AG10803 (cell line): Measurements from ENCODE around the gene SMPD2.

Source experiments
- DNase-seq: peaks from one replicate; pipeline ENCODE4 v3.0.0; 2010; ENCODE audit warnings: low read depth
- H3K4me3 ChIP-seq: 2 replicates; pipeline ENCODE4 v1.5.1; 2011; ENCODE audit warnings: mild to moderate bottlenecking, low read length, control low read depth
- TF ChIP-seq, protein P1 (sequence below): conservative IDR thresholded peaks from 2 replicates; pipeline ENCODE4 v1.5.1; 2011; ENCODE audit warnings: mild to moderate bottlenecking, low read length, control low read depth, inconsistent platforms

Gene SMPD2

DNA sequence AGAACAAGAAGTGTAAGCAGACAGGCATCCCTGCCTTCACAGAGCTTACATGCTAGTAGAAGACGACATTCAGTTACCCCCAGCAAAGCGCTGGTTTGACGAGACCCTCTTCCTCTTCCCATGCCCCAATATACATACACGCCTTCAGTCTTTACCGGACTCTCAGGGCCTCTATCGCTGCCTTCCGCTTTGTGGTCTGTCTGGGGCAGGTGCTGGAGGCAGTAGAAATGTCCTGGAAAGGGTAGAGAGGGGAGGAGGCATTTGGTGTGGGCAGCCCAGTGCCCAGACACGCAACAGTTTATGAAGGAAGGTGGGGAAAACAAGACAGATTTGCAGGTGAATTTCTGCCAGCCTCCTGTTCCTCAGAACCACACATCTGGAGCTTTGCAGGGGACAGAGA lies 6.0 kb downstream of the SMPD2 start:
- H3K4me3 ChIP-seq, result no peak overlapping the region
- TF ChIP-seq, protein P1, sequence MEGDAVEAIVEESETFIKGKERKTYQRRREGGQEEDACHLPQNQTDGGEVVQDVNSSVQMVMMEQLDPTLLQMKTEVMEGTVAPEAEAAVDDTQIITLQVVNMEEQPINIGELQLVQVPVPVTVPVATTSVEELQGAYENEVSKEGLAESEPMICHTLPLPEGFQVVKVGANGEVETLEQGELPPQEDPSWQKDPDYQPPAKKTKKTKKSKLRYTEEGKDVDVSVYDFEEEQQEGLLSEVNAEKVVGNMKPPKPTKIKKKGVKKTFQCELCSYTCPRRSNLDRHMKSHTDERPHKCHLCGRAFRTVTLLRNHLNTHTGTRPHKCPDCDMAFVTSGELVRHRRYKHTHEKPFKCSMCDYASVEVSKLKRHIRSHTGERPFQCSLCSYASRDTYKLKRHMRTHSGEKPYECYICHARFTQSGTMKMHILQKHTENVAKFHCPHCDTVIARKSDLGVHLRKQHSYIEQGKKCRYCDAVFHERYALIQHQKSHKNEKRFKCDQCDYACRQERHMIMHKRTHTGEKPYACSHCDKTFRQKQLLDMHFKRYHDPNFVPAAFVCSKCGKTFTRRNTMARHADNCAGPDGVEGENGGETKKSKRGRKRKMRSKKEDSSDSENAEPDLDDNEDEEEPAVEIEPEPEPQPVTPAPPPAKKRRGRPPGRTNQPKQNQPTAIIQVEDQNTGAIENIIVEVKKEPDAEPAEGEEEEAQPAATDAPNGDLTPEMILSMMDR, result no peak
- DNase-seq, result no peak

DNA sequence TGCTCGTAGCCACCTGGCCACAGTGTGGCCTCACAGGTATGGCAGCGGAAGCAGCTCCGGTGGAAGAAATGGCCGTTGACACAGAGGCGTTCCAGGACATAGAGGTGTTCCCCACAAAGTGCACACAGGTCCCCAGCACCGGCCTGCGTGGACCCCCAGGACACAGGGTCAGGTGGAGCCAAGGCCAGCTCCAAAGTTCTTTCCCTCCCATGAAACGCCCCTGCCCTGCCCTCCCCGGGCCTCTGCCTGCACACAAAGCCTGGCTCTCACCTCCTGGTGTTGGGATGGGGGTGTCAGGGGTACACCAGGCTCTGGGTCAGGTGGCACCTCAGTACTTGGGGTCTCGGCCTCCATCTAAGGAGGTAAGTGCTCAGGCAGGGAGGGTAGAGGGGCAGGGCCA lies 6.6 kb downstream of the SMPD2 start:
- H3K4me3 ChIP-seq, result no peak overlapping the region
- TF ChIP-seq, protein P1, result no peak
- no peak for DNase-seq

DNA sequence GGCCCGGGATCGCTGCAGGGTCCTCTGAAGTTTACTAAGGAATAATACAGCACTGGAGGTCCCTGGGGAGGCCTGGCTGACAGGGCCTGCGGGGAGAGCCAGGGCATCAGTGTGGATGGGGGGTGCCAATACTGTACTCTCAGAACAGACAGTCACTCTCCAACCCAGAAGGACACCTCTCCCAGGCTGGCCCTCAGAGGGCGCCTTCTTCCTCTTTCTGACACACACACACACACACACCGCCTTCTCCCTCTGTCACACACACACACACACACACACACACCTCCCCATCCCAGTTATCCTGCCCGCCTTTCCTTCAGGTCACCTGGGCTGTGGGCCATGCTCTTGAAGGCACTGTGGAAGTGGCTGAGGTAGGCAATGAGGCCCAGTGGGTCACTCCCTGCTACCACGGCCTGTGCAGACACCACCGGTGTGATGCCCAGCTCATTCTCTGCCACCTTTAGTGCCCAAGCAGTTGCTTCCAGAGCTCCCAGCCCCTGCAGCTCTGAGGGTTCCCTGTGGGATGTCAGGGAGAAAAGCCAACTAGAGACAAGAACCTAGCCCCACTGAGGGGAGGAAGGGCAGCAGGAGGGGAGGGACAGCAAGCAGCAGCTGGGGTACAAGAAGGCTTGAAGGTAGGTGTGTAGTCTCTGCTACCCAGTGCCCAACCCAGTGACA lies 7.5 kb downstream of the SMPD2 start:
- no peak overlapping the region for H3K4me3 ChIP-seq
- TF ChIP-seq, protein P1, result no peak
- DNase-seq, result no peak

DNA sequence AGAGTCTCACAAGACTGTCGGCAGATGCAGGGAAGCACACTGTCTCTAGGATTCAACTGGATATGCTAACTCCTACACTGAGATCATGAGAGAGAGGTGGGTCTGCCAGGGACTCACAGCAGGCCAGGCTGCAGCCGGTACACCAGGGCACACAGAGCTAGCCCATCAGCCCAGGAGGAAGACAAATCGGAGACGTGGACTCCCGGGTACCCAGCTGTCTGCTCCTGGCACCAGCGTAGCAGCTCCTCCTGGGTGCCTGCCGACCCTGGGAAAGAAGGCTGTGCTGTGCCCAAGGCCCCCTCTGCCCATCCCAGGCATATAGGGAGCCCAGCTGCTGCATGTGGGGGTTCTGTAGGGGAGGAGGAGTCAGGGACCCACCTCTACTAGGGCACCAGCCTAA lies 8.1 kb downstream of the SMPD2 start:
- H3K4me3 ChIP-seq, result no peak overlapping the region
- TF ChIP-seq, protein P1, result no peak
- DNase-seq, result no peak

DNA sequence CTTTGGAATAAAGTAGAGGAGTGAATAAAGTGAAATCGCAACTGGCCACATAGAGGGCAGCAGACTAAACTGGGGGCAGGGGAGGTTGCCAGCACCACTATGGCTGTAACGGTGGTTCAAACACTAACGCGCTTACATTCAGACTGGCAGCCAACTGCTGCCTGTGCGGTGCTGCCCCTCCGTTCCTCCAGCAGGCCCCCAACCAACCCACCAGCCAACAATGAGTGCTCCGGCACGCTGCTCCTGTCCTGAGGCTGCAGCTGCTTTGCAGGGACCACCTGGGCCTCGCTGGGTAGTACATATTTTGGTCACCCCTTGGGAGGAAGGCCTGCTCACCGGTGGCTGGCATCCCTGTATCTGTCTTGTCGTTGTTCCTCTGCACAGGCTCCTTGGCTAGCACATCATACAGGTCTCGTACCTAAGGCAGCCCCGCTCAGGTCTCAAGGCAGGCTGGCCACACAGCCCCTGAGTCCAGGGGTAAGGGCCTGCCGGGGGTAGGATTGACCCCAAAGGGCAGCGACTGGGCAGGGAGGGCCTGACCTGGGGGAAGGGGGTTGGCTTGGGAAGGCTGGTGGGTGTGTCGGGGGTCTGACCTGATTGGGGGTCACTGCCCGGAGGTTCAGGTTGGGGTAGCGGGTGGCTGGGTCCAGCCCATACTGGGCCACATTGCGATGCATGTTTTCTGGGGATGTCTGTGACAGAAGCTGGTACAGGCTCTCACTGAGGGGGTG lies 8.7 kb downstream of the SMPD2 start:
- TF ChIP-seq, protein P1, result no peak
- H3K4me3 ChIP-seq, result no peak overlapping the region
- DNase-seq, result no peak

DNA sequence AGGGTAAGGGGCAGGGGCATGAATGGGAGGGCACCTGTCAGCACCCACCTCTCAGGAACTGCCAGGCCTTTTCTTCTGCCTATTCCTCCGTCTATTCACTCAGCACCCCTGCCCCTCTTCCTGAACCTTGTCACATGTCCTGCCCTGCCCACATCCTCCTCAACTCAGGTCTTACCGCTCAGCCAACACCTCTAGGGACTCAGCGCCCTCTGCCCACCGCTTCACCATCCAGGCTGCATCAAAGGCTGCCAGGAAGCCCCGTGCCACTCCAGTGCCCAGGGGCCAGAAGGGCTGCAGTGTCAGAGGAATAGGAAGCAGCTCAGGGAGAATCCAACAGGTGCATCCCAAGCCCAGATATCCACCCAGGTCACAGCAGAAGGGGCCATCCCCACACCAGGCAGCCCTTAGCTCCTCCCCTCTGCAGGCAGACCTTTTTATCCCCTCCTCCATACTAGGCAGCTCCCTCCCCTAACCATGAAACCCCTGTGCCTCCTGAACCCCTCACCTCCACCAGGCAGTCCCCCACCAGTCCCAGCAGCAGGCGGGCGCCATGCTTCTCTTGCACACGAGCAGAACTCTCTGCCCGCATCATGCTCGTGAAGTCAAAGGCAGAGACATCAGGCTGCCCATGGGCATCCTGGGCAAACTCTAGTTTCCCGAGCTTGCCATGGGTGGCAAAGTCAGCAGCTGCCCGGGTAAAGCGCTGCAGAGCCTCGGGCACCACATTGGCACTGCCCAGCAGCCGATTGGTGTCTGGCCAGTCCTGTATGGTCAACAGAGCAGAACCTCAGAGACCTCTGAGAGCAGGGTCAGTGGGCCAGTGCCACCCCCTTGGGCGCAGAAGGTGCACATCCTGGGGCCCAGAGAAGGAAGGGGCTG lies 9.5 kb downstream of the SMPD2 start:
- TF ChIP-seq, protein P1, result no peak
- no peak for DNase-seq
- H3K4me3 ChIP-seq, result no peak overlapping the region
